Lower leg skin (tissue), 4 donors: ENCODE results near the gene FOXP1. TPM values are rescaled to one million over a fixed set of nuclear protein-coding genes. Genes with fewer than 3 reads are reported as not detected.
A peak's percentile ranks its signal among the peaks of the same experiment; 100 is the strongest.
"Not testable (repeated sequence)": the region's sequence is repeated elsewhere in the genome, so short reads cannot be mapped to it uniquely, and the experiment has no call there.

Source experiments
- DNase-seq, 2 donors: peaks; one replicate each; pipeline ENCODE4 v3.0.0-alpha.2; 2019; ENCODE audit warnings: low spot score in 2 of 2
- H3K4me3 ChIP-seq: fragments of 200-600 bp; sonication (generic); 2 replicates; pipeline ENCODE4 v1.5.1; 2017; ENCODE audit warnings: mild to moderate bottlenecking, low read depth; ENCODE audit not compliant: poor library complexity, severe bottlenecking
- POLR2A ChIP-seq, 2 donors: fragments of 450-650 bp; IDR thresholded peaks; one replicate each; pipeline ENCODE4 v1.6.1; 2016 to 2017; ENCODE audit warnings: antibody characterized with exemption in 2 of 2, mild to moderate bottlenecking in 1 of 2, moderate library complexity in 1 of 2
- whole genome bisulfite sequencing, 2 donors: methylation state at CpG; one replicate each; pipeline ENCODE4 v1.1.5; 2018; 5-methylcytosine and 5-hydroxymethylcytosine counted together
- intact Hi-C: fragments of 100-400 bp; cut with DNase I; formaldehyde crosslinking; loops from one replicate; pipeline ENCODE4 v1.15.0; 2023; ENCODE audit warnings: low total_unique reads
- total RNA-seq, 4 donors: library from RNA; depleted of rRNA; stranded (reverse); fragments of >200 nt; gene quantifications; one replicate each; pipeline ENCODE4 v1.1.0, GENCODE V29; 2016
- TF ChIP-seq, protein P1 (sequence below), 3 donors: fragments of 450-650 bp; IDR thresholded peaks; one replicate each; pipeline ENCODE4 v1.5.1; 2016; ENCODE audit warnings: antibody characterized with exemption in 3 of 3, mild to moderate bottlenecking in 3 of 3, moderate library complexity in 2 of 3

The FOXP1 gene
- total RNA-seq, 4 donors from 2014 or later, result 46.6 to 66.6 (median 55.2) TPM

DNA sequence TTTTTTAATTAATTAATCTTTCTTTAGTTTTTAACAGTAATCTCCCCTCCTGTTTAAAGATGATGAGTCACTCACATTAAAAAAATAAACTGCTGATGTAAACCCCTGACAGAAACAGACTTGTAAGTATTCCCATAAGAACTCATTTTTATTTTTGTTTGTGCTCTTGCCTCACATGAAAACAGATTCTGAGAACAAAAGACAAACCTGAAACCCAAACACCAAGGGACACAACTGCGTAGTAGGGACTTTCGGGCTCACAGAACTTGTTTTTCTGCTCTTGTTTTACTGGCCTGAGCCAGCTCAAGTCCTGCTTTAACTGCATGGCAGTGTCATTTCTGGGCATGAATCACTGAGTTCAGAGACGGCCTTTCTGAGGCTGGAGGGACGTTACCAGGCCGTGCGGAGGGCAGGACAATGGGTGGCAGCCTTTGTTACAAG, 600.8 kb downstream of the FOXP1 start:
- 10 to 13% methylated on average over 6 of the region's 6 CpGs for WGBS, 2 donors
- peak in 1 of 2 donors; percentile 53 for DNase-seq
- no peak for TF ChIP-seq POLR2A (IDR thresholded peaks at IDR 0.05)
- intact Hi-C loops, result no loop called here
- no peak overlapping the region for H3K4me3 ChIP-seq

DNA sequence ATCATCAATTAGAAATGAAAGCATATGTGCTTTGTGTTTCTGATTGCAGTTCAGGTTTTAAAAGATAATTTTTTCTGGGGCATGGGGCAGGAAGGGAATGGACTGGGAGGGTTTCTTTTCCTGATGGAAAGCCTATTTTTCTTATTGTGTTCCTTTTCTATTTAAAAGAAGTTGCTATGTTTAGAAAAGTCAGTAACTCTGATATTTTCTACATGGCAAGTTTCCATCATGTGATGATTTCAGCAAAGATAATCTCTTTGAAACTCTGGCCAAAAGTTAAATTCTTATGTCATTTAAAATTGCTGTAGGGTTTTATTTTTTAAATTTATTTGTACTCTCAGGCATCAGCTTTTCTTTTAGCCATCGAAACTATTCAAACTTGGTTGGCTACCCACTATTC, 601.2 kb downstream of the FOXP1 start:
- no peak for TF ChIP-seq POLR2A (IDR thresholded peaks at IDR 0.05)
- TF ChIP-seq, protein P1, sequence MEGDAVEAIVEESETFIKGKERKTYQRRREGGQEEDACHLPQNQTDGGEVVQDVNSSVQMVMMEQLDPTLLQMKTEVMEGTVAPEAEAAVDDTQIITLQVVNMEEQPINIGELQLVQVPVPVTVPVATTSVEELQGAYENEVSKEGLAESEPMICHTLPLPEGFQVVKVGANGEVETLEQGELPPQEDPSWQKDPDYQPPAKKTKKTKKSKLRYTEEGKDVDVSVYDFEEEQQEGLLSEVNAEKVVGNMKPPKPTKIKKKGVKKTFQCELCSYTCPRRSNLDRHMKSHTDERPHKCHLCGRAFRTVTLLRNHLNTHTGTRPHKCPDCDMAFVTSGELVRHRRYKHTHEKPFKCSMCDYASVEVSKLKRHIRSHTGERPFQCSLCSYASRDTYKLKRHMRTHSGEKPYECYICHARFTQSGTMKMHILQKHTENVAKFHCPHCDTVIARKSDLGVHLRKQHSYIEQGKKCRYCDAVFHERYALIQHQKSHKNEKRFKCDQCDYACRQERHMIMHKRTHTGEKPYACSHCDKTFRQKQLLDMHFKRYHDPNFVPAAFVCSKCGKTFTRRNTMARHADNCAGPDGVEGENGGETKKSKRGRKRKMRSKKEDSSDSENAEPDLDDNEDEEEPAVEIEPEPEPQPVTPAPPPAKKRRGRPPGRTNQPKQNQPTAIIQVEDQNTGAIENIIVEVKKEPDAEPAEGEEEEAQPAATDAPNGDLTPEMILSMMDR (IDR thresholded peaks at IDR 0.05), result no peak
- intact Hi-C loops, result no loop called here

DNA sequence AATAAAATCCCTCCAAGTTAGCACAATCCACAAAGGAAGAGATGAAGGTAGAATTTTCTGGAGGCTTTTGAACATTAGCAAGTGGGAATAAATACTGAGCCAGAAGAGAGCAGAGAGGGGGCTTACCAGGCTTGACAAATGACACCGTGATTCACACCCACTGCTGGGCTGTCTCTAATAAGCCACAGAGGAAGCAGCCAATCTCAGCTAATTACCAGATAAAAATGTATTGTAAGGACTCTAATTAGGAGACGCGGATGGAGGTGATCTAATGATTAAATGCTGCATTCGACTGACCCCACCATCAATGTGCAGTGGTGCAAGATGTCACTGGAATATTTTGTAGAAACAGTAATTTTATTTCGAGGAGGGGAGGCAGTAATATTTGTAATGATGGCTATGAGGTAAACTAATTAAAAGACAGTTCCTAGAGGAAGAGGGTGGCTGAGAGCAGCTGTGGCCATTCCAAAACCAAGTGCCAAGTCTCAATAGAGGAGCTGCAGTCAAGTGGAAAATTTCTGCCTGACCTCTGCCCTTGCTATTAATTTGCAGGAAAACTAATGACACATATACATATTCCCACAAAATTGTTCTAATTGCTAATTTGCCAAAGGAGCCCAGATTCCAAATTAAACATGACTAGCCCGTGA, 602.2 kb downstream of the FOXP1 start:
- no peak for DNase-seq
- TF ChIP-seq POLR2A (IDR thresholded peaks at IDR 0.05), result no peak
- TF ChIP-seq, protein P1 (IDR thresholded peaks at IDR 0.05), result no peak
- WGBS, 2 donors, result 64 to 71% methylated on average over 6 of the region's 6 CpGs
- H3K4me3 ChIP-seq, result no peak overlapping the region
- intact Hi-C loops, result no loop called here

More for the DNA sequence above, 601.2 kb downstream of the FOXP1 start:
- H3K4me3 ChIP-seq, result no peak overlapping the region
- no peak for DNase-seq
- WGBS, 2 donors, result 15% methylated on average over 1 of the region's 1 CpG

DNA sequence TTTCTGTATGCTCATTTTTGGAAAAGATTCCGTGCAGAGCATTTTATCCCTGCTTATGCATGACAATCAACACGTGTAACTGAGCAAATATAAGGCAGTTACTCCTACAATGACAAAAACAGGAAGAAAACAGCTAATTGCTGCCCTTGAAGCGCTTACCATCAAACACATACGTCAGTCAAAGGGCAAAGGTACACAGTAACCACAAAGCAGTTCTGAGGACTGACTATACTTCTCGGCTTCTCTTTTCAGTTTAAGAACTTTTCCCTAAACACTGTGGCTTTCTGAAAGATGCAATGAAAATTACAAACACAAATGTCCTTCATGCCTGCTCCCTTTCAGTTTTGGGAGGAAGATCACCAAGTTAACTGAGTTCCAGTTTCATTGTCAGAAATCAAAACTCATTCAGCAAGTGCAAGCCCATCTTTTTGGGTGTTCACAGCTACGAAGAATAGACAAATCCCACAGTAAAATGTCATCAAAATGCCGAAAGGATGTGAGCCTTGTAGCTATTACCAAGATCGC, 602.8 kb downstream of the FOXP1 start:
- TF ChIP-seq, protein P1 (IDR thresholded peaks at IDR 0.05), result no peak
- no peak for TF ChIP-seq POLR2A (IDR thresholded peaks at IDR 0.05)
- H3K4me3 ChIP-seq, result no peak overlapping the region
- intact Hi-C loops, result no loop called here
- WGBS, 2 donors, result 76 to 80% methylated on average over 8 of the region's 8 CpGs
- no peak for DNase-seq

DNA sequence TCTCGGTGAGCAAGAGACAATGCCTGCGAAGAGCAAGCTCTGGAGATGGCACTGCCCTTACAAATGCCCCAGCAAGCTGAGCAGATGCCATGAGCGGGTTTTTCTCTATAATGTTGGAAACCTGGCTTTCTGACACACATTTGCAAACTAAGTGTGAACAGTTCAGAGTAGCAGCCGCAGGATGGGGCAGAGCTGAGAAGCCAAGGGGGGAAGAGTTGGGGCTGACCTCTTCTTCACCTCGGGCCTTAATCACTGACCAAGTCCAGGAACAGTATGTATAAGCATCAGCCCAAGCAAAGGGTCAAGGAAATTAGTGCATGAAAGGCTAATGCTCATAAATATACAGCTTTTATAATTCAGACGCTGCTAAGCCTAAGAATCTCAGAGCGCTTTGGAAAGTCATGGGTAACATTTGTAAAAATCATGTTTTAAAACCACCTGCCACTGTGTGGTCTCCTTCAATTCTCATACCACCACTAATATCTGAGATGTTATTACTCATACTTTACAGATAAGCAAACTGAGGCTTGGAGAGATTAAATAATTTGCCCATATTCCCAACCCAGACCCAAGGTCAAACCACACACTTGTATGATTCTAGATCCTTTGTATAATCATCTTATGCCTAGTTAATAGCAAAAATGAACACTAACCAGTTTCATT, 603.4 kb downstream of the FOXP1 start:
- intact Hi-C loops, result no loop called here
- TF ChIP-seq, protein P1 (IDR thresholded peaks at IDR 0.05), result no peak
- TF ChIP-seq POLR2A (IDR thresholded peaks at IDR 0.05), result no peak
- no peak for DNase-seq
- 94 to 95% methylated on average over 7 of the region's 7 CpGs for WGBS, 2 donors
- no peak overlapping the region for H3K4me3 ChIP-seq

DNA sequence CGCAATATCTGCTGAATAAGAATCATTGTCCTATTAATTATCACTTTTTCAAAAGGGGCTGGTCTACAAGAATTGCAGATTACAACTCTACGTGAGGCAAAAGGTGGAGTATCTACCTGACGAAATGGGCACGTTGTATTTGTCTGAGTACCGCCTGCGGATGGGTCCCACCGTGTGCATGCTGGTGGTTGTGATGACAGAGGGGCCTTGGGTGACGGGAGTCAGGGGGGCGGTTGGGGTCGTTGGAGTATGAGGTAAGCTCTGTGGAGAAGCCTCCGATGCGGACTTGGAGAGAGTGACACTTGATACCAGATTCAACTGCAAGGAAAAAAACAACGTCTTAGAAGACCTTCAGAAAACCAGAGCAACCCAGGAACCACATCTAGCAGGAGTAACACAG, 605.8 kb downstream of the FOXP1 start:
- 95 to 96% methylated on average over 13 of the region's 13 CpGs for whole genome bisulfite sequencing, 2 donors

DNA sequence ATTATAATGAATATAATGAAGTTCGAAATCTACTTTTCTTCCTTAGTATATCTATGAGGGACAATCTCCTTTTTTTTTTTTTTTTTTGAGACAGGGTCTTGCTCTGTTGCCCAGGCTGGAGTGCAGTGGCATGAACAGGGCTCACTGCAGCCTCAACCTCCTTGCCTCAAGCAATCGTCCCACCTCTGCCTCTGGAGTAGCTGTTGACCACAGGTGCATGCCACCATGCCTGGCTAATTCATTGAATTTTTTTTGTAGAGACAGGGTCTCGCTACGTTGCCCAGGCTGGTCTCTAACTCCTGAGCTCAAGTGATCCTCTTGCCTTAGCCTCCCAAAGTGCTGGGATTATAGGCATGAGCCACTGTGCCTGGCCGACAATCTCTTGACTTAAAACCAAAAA, 607.5 kb downstream of the FOXP1 start:
- H3K4me3 ChIP-seq, intact Hi-C loops, DNase-seq: not testable (repeated sequence)
- WGBS, 2 donors, result 96 to 98% methylated on average over 5 of the region's 5 CpGs

More for the DNA sequence above, 605.8 kb downstream of the FOXP1 start:
- no peak for DNase-seq
- no peak overlapping the region for H3K4me3 ChIP-seq
- intact Hi-C loops, result no loop called here
- TF ChIP-seq POLR2A (IDR thresholded peaks at IDR 0.05), result no peak
- TF ChIP-seq, protein P1 (IDR thresholded peaks at IDR 0.05), result no peak
